HG03558 (cell line): ENCODE data around the gene FAM53A.

Experiments
- ATAC-seq: cut with Tn5 transposase; IDR thresholded peaks from one replicate; pipeline ENCODE4 v1.9.1; 2021; ENCODE audit warnings: moderate number of reproducible peaks; ENCODE audit not compliant: unreplicated experiment; ENCODE audit errors: extremely low read depth

The FAM53A gene

DNA sequence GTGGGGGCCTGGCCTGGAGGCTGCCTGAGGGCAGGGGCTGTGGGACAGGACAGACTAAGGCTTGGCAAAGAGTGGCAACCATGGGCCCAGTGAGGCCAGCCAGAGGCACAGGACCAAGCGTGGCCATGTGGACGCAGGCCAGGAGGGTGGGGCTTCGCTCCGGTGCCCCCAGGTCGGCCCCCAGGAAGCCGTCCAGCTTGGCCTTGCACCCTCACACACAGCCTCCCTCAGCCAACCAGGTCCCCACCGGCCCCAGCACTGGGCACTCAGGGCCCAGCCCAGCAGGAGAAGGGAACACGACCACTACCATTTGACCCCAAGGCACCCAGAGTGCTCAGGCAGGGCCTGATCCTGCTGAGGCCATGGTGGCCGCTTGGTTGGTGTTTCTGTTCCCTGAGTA, 57.2 kb downstream of the FAM53A start:
- no peak for ATAC-seq

- ATAC-seq = no peak
These were observed 58.0 kb downstream of the FAM53A start for GRCh38 chr4:1626151-1626550.

DNA sequence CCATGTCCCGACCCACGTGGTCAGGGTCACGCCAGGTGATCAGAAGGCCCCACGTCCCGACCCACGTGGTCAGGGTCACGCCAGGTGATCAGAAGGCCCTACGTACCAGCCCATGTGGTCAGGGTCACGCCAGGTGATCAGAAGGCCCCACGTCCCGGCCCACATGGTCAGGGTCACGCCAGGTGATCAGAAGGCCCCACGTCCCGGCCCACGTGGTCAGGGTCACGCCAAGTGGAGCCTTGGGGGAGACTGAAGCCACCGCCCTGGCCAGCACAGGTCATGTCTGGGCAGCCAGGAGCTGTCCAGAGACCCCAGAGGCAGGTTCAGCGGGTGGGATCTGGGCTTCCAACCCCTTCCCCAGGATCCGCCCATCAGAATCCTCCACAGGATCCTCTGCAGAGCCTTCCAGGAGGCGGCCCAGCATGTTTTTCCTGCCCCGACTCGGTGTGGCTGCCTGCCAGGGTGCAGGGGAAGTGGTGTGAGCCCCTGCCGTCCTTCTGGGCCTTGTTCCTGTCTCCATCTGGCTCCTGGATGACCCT, 58.4 kb downstream of the FAM53A start:
- no peak for ATAC-seq

DNA sequence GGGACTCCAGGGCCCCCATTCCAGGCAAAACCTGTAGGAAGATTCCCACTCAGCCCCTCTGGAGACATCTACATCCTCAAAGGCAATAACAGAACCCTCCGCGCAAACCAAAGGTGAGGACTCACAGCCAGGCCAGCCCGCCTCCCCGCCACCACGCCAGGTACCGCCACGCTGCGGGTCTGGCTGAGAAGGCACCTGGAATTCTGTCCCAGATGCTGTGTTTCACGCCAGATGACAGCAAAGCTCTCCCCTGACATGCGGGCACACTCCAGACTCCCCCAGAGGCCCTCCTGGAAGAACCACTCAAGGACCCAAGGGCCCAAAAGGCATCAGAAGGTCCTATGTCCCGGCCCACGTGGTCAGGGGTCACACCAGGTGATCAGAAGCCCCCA, 59.6 kb downstream of the FAM53A start:
- no peak for ATAC-seq

DNA sequence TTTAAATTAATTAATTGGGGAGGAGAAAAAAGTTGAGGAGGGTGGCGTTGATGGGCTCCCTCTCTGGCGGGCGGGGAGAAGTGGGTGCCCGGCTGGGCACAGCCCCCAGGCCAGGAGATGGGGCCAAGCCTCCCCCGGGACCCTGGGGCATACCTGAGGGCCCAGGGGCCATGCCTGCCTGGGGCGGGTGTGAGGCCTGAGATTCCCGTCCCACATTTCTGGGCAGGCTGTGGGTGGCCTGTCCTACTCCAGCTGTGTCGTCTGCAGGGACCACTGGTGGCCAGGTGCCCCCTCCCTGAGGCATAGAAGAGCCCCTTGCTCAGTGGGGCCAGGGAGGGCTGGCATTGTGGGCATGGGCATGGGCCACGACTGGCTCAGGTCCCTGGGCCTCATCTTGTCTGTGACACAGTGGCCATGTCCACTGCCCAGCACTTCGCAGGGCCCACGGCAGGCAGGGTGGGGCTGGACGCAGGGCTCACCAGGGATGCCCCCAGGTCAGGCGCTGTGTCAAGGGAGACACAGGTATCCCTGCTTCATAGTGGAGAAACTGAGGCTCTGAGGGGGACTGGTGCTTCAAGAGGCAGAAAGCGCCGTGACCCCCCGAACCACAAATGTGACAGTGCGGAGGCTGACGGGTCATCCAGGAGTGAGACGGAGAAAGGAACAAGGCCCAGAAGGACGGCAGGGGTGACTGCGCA, 60.1 kb downstream of the FAM53A start:
- ATAC-seq = no peak

DNA sequence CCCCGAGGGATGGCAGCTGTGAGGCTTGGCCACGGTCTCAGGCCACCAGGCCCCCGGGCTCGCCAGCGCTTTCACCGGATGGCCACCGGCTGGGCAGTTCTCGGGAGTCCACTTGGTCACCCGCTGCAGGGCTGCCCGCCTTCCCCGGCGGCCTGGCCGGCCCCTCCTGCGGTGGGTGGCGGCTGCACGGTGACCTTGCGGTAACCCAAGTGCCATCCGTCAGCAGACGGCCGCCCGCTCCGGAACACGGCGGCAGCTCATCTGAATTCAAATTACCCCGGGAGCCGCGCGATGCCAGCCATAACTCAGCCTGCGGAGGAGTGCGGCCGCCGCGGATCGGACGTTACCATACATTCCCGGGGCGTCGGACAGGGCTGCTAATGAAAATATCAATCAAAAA, 60.7 kb downstream of the FAM53A start:
- no peak for ATAC-seq

DNA sequence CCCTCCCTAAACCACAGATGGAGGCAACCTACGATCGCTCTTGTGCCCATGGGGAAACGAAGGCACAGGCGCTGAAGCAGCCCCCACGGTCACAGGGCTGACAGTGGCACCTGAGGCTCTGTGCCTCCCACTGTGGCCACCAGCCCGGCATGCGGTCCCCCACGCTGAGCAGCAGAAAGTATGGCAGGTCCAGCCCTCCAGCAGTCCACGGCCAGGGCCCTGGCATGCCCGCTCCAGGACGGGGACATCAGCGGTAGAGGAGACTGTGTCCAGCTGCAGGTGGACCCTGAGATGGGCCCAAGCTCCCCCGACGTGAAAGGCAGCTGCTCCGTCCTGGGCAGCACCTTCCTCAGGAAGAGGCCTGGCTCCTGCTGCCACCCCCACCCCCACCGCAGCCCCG, 61.2 kb downstream of the FAM53A start:
- ATAC-seq = no peak

DNA sequence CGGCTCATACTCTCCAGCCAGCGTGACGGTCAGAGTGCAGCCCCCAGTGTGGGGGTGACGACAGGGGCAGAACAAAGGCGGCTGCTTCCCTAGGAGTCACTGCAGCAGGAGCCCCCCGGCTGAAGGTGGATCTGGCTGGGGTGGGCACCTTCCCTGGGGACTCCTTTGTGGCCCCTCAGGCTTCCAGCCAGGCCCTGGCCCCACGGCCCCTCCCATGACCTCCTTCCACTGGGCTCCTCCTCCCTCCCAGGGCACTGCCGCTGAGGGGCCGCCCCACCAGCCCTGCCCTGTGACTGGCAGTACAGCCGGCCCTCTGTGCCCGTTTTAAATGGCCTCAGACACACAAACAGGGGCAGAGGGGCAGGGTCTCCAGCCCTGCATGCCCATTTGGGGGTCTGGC, 61.9 kb downstream of the FAM53A start:
- no peak for ATAC-seq

DNA sequence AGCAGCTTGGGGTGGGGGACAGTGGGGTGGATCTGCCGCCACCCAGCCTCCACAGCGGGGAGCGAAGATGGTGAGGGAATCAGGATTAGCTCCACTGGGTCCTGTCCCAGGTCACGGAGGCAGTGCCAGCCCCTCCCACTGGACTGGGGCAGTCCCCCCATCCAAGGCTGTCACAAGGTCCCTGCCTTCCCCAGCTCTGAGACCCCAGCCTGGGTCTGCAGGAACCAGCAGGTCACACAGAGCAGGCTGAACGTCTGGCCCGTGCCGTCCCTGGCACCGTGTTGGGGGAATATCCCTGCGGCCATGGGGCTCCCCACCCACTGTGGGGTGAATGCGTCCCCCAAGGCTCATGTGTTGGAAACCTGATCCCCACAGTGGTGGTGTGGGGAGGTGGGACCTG, 62.6 kb downstream of the FAM53A start:
- no peak for ATAC-seq

- ATAC-seq = no peak
These were observed 64.9 kb downstream of the FAM53A start for GRCh38 chr4:1619151-1619672.

- no peak for ATAC-seq
These were observed 65.7 kb downstream of the FAM53A start for GRCh38 chr4:1618438-1618837.

- ATAC-seq = no peak
These were observed 67.6 kb downstream of the FAM53A start for GRCh38 chr4:1616557-1616930.

- no peak for ATAC-seq
These were observed 68.1 kb downstream of the FAM53A start for GRCh38 chr4:1615786-1616556.

- ATAC-seq = no peak
These were observed 69.1 kb downstream of the FAM53A start for GRCh38 chr4:1614854-1615595.

GRCh38 chr4:1614502-1614853, 69.6 kb downstream of the FAM53A start:
- ATAC-seq = no peak

DNA sequence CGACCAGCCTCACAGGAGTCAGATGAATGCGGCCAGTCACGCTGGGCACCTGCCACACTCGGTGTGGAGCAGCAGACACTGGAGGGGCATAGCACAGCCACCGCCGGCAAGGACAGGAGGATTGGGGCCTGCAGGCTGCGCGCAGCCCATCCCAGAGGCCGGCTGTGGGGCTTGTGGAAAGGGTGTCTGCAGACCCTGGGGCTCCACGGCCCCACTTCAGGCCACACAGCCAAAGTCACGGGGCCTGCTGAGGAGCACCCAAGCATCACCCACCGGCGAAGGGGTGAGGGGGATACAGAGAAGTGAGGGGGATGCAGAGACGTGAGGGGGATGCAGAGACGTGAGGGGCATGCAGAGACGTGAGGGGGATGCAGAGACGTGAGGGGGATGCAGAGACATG, 70.1 kb downstream of the FAM53A start:
- ATAC-seq = no peak

- no peak for ATAC-seq
These were observed 71.0 kb downstream of the FAM53A start for GRCh38 chr4:1613099-1613495.

DNA sequence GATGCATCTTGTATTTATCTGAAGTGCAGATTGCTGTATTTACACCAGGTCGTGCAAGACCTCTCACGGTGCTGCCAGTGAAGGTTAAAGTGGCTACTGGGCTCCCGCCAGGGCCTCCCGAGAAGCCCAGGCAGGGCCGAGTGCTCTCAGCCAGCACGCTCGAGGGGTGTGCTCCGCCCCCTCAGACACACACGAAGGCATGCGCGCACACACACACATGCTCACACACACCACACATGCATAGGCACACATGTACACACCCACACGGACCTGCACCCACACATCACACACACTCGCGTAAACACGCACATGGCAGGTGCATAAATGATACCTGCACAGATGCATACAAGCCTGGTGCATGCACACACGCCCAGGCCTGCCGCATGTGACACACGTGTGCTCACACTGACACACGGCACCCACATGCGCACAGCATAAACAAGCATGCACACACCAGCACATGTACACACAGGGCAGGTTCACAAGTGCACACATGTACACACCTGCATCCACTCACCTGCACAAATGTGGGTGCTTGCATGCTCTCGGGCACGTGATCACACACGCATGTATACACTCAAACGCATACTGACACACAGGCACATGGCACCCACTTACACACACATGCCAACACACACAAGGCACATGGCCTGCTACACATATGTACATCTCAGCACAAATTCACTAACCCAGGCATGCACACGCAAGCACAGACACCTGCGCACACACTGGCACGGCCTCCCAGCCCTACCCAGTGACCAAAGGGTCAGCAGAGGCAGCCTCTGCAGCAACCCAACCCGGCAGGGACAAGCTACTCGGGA, 71.6 kb downstream of the FAM53A start:
- no peak for ATAC-seq

DNA sequence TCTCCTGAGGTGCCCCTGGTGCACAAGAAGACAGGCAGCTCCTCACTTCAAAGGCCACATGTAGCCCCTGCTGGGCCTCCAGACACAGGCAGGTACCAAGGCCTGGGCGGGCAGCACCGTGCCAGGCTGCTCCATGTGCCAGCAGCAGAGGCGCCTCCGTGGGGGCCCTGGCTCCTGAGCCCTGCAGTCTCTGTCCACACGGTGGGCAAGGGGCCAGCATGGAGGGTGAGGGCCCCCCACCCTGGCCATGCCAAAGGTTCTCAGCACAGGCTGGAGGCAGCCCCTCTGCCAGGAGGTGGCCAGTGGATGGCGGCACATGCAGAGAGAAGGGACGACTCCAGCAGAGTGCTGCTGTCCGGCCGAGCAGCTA, 72.6 kb downstream of the FAM53A start:
- ATAC-seq = no peak

- no peak for ATAC-seq
These were observed 73.2 kb downstream of the FAM53A start for GRCh38 chr4:1610791-1611500.
